Activated CD8-positive, alpha-beta T cell treated with anti-CD3 and anti-CD28 coated beads for 36 hours (primary cell): Measurements from ENCODE around the gene TMEM240. TPM values are rescaled to one million over a fixed set of nuclear protein-coding genes. Genes with fewer than 3 reads are reported as not detected.
A peak's percentile ranks its signal among the peaks of the same experiment; 100 is the strongest.
"Not testable (repeated sequence)": the region's sequence is repeated elsewhere in the genome, so short reads cannot be mapped to it uniquely, and the experiment has no call there.

Experiments
- ATAC-seq: fragments of 200-7000 bp; cut with Tn5 transposase; one replicate; pipeline ENCODE4 v1.10.0; 2021; ENCODE audit warnings: mild to moderate bottlenecking, moderate library complexity
- CTCF ChIA-PET: fragments of 350-600 bp; sonication (Branson Sonifier 250); formaldehyde crosslinking; loops from one replicate; lab custom pipeline; 2021; ENCODE audit warnings: antibody characterized with exemption; lab: Charles Lee
- POLR2A ChIA-PET: fragments of 350-600 bp; sonication (Branson Sonifier 250); formaldehyde crosslinking; loops from one replicate; lab custom pipeline; 2021; ENCODE audit warnings: antibody characterized with exemption; lab: Charles Lee
- DNase-seq: peaks from one replicate; pipeline ENCODE4 v3.0.0-alpha.2; 2020
- H3K27ac Mint-ChIP-seq: one replicate; pipeline ENCODE4 v1.8.0; 2021; ENCODE audit warnings: mild to moderate bottlenecking, mixed read lengths
- H3K27me3 Mint-ChIP-seq: one replicate; pipeline ENCODE4 v1.8.0; 2021; ENCODE audit warnings: mixed read lengths
- H3K36me3 Mint-ChIP-seq: one replicate; pipeline ENCODE4 v1.8.0; 2021; ENCODE audit warnings: low read depth, mixed read lengths
- H3K4me1 Mint-ChIP-seq: one replicate; pipeline ENCODE4 v1.8.0; 2021; ENCODE audit warnings: low read depth, mixed read lengths
- H3K4me3 Mint-ChIP-seq: one replicate; pipeline ENCODE4 v1.8.0; 2021; ENCODE audit warnings: mild to moderate bottlenecking, moderate library complexity, mixed read lengths
- H3K9me3 Mint-ChIP-seq: one replicate; pipeline ENCODE4 v1.8.0; 2021; ENCODE audit warnings: mixed read lengths
- CTCF ChIP-seq: fragments of 200-600 bp; IDR thresholded peaks from one replicate; pipeline ENCODE4 v1.8.0; 2022; ENCODE audit warnings: antibody characterized with exemption, mild to moderate bottlenecking
- intact Hi-C: fragments of 100-400 bp; cut with micrococcal nuclease; formaldehyde crosslinking; loops from one replicate; pipeline ENCODE4 v1.10.0; 2022
- total RNA-seq, 2 experiments: library from RNA; stranded (reverse); gene quantifications; one replicate each; pipeline ENCODE4 v1.2.3, GENCODE V29; 2021

TMEM240 gene
- total RNA-seq, 2 experiments from 2014 or later = 0.45 to 0.74 TPM

GRCh38 chr1:1517973-1518620 is 22.3 kb downstream of the TMEM240 start:
- Mint-ChIP-seq H3K27me3 (no peaks in the 10 kb centered on the region), H3K27ac (no peak overlapping the region), H3K4me3 (no peak overlapping the region), H3K9me3 (no peaks in the 10 kb centered on the region), H3K4me1 (peaks cover 5% of the 10 kb centered on the region), H3K36me3 (peaks cover 31% of the 10 kb centered on the region)
- TF ChIP-seq CTCF = no peak
- ATAC-seq (no peak), DNase-seq (no peak)
- POLR2A ChIA-PET = no interaction called here
- intact Hi-C loops = no loop called here
- CTCF ChIA-PET = no interaction called here

- H3K9me3 Mint-ChIP-seq, H3K27me3 Mint-ChIP-seq, intact Hi-C loops, H3K4me1 Mint-ChIP-seq, POLR2A ChIA-PET, CTCF ChIA-PET, H3K27ac Mint-ChIP-seq, ATAC-seq, H3K4me3 Mint-ChIP-seq, DNase-seq: not testable (repeated sequence)
- H3K36me3 Mint-ChIP-seq = peaks cover 27% of the 10 kb centered on the region
These were observed 23.5 kb downstream of the TMEM240 start for GRCh38 chr1:1516923-1517322.

GRCh38 chr1:1514376-1514775 is 26.0 kb downstream of the TMEM240 start:
- intact Hi-C loops, ATAC-seq, H3K4me3 Mint-ChIP-seq, CTCF ChIA-PET, H3K27me3 Mint-ChIP-seq, H3K27ac Mint-ChIP-seq, H3K4me1 Mint-ChIP-seq, H3K9me3 Mint-ChIP-seq, DNase-seq: not testable (repeated sequence)
- POLR2A ChIA-PET = interaction anchor here (0.9 kb wide), 1 partner anchor 25 kb away, joined by 3 read pairs; no protein-coding TSS in a partner anchor
- H3K36me3 Mint-ChIP-seq = peaks cover 23% of the 10 kb centered on the region

GRCh38 chr1:1513675-1514074 is 26.7 kb downstream of the TMEM240 start:
- POLR2A ChIA-PET, H3K4me1 Mint-ChIP-seq, intact Hi-C loops, H3K27ac Mint-ChIP-seq, H3K27me3 Mint-ChIP-seq, DNase-seq, ATAC-seq, CTCF ChIA-PET, H3K9me3 Mint-ChIP-seq: not testable (repeated sequence)
- peak overlapping the region; percentile 72 for H3K4me3 Mint-ChIP-seq
- H3K36me3 Mint-ChIP-seq = peaks cover 21% of the 10 kb centered on the region

GRCh38 chr1:1512425-1512824 is 28.0 kb downstream of the TMEM240 start:
- intact Hi-C loops, POLR2A ChIA-PET, H3K27me3 Mint-ChIP-seq, CTCF ChIA-PET, H3K4me1 Mint-ChIP-seq, H3K9me3 Mint-ChIP-seq, H3K27ac Mint-ChIP-seq: not testable (repeated sequence)
- peaks cover 11% of the 10 kb centered on the region for H3K36me3 Mint-ChIP-seq
- DNase-seq (peak; percentile 24), ATAC-seq (peak; percentile 16)
- H3K4me3 Mint-ChIP-seq = peak overlapping the region; percentile 75

- H3K4me3 Mint-ChIP-seq = peak within 1 kb of the TSS; percentile 91
- H3K4me1 Mint-ChIP-seq = peaks cover 10% of the 10 kb centered on the region
- H3K9me3 Mint-ChIP-seq = no peaks in the 10 kb centered on the region
- ChIA-PET CTCF (no interaction called here), POLR2A (interaction anchor here (1.1 to 1.6 kb wide), 2 partner anchors 18 to 113 kb away, joined by 3 to 4 read pairs; partner anchors contain the start of gene CCNL2)
- peaks cover 10% of the 10 kb centered on the region for H3K36me3 Mint-ChIP-seq
- ATAC-seq = peak; percentile 96
- peak; percentile 98 for DNase-seq
- H3K27ac Mint-ChIP-seq = peak within 1 kb of the TSS; percentile 92
- no peaks in the 10 kb centered on the region for H3K27me3 Mint-ChIP-seq
- TF ChIP-seq CTCF = no peak
- intact Hi-C loops = no loop called here
These were observed 28.7 kb downstream of the TMEM240 start, which contains the start of gene ATAD3A for GRCh38 chr1:1511533-1512285. ATAD3A (plus strand) TSS chr1:1512162; CDS start chr1:1512269, 107 bp downstream.
